Stomach (tissue), 19 donors: Measurements from ENCODE around the gene ATXN10. TPM values are rescaled to one million over a fixed set of nuclear protein-coding genes. Genes with fewer than 3 reads are reported as not detected.
"Not testable (repeated sequence)": the region's sequence is repeated elsewhere in the genome, so short reads cannot be mapped to it uniquely, and the experiment has no call there.

Experiments
- DNase-seq, 2 donors: peaks; one replicate each; pipeline versions ENCODE4 v3.0.0 to v3.0.0-alpha.2; 2013 to 2019
- H3K27ac ChIP-seq, 5 donors: fragments of 200-600 bp in 4 of 5; sonication (generic) in 4 of 5; one replicate each; pipeline ENCODE4 v1.5.1; 2013 to 2019; ENCODE audit warnings: mild to moderate bottlenecking in 1 of 5, moderate library complexity in 1 of 5
- H3K27me3 ChIP-seq, 3 donors: fragments of 200-600 bp; sonication (generic); one replicate each; pipeline ENCODE4 v1.5.1; 2017 to 2019; ENCODE audit warnings: mixed run types in 1 of 3
- H3K36me3 ChIP-seq, 4 donors: fragments of 200-600 bp; sonication (generic); 1 replicate in 3 of 4; 2 replicates in 1 of 4; pipeline ENCODE4 v1.5.1; 2016 to 2019
- H3K4me1 ChIP-seq, 4 donors: fragments of 200-600 bp; sonication (generic); one replicate each; pipeline ENCODE4 v1.5.1; 2016 to 2019
- H3K4me3 ChIP-seq, 4 donors: fragments of 200-600 bp; sonication (generic) in 3 of 4; one replicate each; pipeline ENCODE4 v1.5.1; 2016 to 2019; ENCODE audit warnings: mild to moderate bottlenecking in 1 of 4
- H3K9me3 ChIP-seq, 4 donors: fragments of 200-600 bp; sonication (generic); one replicate each; pipeline ENCODE4 v1.5.1; 2016 to 2019
- CTCF ChIP-seq, 7 experiments: fragments of 450-650 bp in 4 of 7; fragments of 200-600 bp in 3 of 7; sonication (generic) in 3 of 7; IDR thresholded peaks; one replicate each; pipeline ENCODE4 v1.5.1; 2016 to 2019; ENCODE audit warnings: antibody characterized with exemption in 7 of 7, control low read depth in 2 of 7, mild to moderate bottlenecking in 1 of 7
- EP300 ChIP-seq: sonication (generic); formaldehyde crosslinking; IDR thresholded peaks from one replicate; pipeline ENCODE4 v1.6.1; 2017; ENCODE audit warnings: antibody characterized with exemption
- POLR2A ChIP-seq, 4 donors: fragments of 450-650 bp; IDR thresholded peaks; one replicate each; pipeline ENCODE4 v1.6.1; 2016; ENCODE audit warnings: antibody characterized with exemption in 4 of 4, control low read depth in 2 of 4, mild to moderate bottlenecking in 1 of 4, moderate library complexity in 1 of 4
- POLR2AphosphoS5 ChIP-seq, 3 donors: sonication (generic); formaldehyde crosslinking; IDR thresholded peaks; one replicate each; pipeline ENCODE4 v1.6.1; 2016; ENCODE audit warnings: antibody characterized with exemption in 3 of 3
- WGBS, 5 donors: extraction: QIAGEN DNeasy Blood & Tissue Kit in 3 of 5; methylation state at CpG; one replicate each; pipeline versions ENCODE4 v1.1.5 to v1.1.7; 2013 to 2018; 5-methylcytosine and 5-hydroxymethylcytosine counted together
- intact Hi-C: fragments of 100-400 bp; cut with DNase I; formaldehyde crosslinking; loops from one replicate; pipeline ENCODE4 v1.15.1; 2023; ENCODE audit warnings: low total_unique reads
- long read RNA-seq, 10 donors: transcript quantifications; one replicate each; lab custom pipeline, GENCODE V29; 2026
- polyA plus RNA-seq, 3 donors: library from polyadenylated mRNA; stranded (reverse); fragments of 200-250 nt; gene quantifications; one replicate each; pipeline ENCODE4 v1.2.3, GENCODE V29; 2013
- total RNA-seq, 5 donors: library from RNA; depleted of rRNA; stranded (reverse); fragments of >200 nt; gene quantifications; one replicate each; pipeline versions ENCODE4 v1.1.0 to v1.2.3, GENCODE V29; 2014 to 2016
- donor health status: healthy with polysubstance abuse.
- donor health status: Bipolar disorder and iron deficiency.
- donor health status: healthy.

ATXN10 gene
- total RNA-seq (100 to 1,000 TPM in 4 of 5 donors, 10 to 100 TPM in 1; 65.6 to 171 (median 125) TPM), polyA plus RNA-seq (10 to 100 TPM; 36.5 to 47.9 (median 43.8) TPM)
- long read RNA-seq, donor 1, transcript ATXN10-201 (12 exons, 3,329 nt) = major isoform, 5 of 5 reads
- long read RNA-seq, donor 1, partial matches to known transcripts = 0 of 5 reads
- long read RNA-seq, donor 1, other reads (novel, unspliced or antisense) = 0 of 5 reads
- long read RNA-seq, donor 2, transcript ATXN10-201 (12 exons, 3,329 nt) = major isoform, 19 of 19 reads
- long read RNA-seq, donor 2, partial matches to known transcripts = 0 of 19 reads
- long read RNA-seq, donor 2, other reads (novel, unspliced or antisense) = 0 of 19 reads
- long read RNA-seq, donor 3, transcript ATXN10-201 (12 exons, 3,329 nt) = major isoform, 18 of 18 reads
- long read RNA-seq, donor 3, partial matches to known transcripts = 0 of 18 reads
- long read RNA-seq, donor 3, other reads (novel, unspliced or antisense) = 0 of 18 reads
- long read RNA-seq, donor 4, partial matches to known transcripts = 0 of 2 reads
- long read RNA-seq, donor 4, other reads (novel, unspliced or antisense) = 0 of 2 reads
- long read RNA-seq, donor 5, transcript ATXN10-201 (12 exons, 3,329 nt) = major isoform, 28 of 34 reads
- long read RNA-seq, donor 5, partial matches to known transcripts = 6 of 34 reads
- long read RNA-seq, donor 5, other reads (novel, unspliced or antisense) = 0 of 34 reads
- long read RNA-seq, donor 6, transcript ATXN10-201 (12 exons, 3,329 nt) = major isoform, 36 of 42 reads
- long read RNA-seq, donor 6, partial matches to known transcripts = 6 of 42 reads
- long read RNA-seq, donor 6, other reads (novel, unspliced or antisense) = 0 of 42 reads
- long read RNA-seq, donor 7, transcript ATXN10-201 (12 exons, 3,329 nt) = major isoform, 16 of 32 reads
- long read RNA-seq, donor 7, partial matches to known transcripts = 16 of 32 reads
- long read RNA-seq, donor 7, other reads (novel, unspliced or antisense) = 0 of 32 reads
- long read RNA-seq, donor 8, transcript ATXN10-201 (12 exons, 3,329 nt) = major isoform, 18 of 23 reads
- long read RNA-seq, donor 8, partial matches to known transcripts = 5 of 23 reads
- long read RNA-seq, donor 8, other reads (novel, unspliced or antisense) = 0 of 23 reads
- long read RNA-seq, donor 9, transcript ATXN10-201 (12 exons, 3,329 nt) = major isoform, 12 of 12 reads
- long read RNA-seq, donor 9, partial matches to known transcripts = 0 of 12 reads
- long read RNA-seq, donor 9, other reads (novel, unspliced or antisense) = 0 of 12 reads
- long read RNA-seq, donor 10, transcript ATXN10-201 (12 exons, 3,329 nt) = major isoform, 10 of 10 reads
- long read RNA-seq, donor 10, partial matches to known transcripts = 0 of 10 reads
- long read RNA-seq, donor 10, other reads (novel, unspliced or antisense) = 0 of 10 reads

- H3K36me3 ChIP-seq = peaks cover 0 to 3% (median 0%) of the 10 kb centered on the region in 4 donors
- intact Hi-C loops = no loop called here
These were observed at the start of gene ATXN10 for GRCh38 chr22:45671783-45672563. TSS of gene ATXN10 (plus strand) at chr22:45671834. CDS start at chr22:45672064, 230 bp downstream.

DNA sequence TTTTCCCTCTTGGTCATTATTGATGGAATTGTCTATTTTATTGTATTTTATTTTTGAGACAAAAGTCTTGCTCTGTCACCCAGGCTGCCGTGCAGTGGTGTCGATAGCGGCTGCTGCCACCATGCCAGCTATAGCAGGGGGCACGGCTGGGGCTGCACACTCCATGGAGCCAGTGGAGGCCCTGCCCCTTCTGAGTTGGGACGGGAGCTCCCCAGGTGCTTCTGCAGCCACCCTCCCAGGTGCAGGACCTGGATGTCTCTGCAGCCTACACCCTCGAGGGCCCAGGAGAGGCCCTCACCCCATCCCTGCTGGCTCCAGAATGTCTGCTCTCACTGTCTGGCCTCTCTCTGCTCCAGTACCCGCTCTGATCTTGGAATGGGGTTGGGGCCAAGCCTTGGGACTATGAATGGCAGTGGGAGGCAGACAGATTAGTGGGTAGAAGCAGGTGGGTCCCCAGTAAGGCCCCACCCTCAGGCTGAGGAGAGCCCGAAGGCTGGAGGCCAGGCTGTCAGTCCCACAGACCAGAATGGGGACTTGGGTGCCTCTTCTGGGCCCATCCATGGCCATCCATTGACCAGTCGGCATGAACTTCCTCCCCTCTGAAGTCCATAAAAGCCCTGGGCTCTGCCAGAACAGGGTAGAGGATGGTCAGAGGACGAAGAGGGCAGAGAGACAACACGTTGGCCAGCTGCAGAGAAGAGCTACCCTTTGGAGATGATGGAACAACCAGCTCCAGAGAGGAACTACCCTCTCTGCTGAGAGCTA lies 49.6 kb upstream of the ATXN10 start:
- Histone ChIP-seq H3K36me3 (no peaks in the 10 kb centered on the region), H3K4me3 (no peak overlapping the region), H3K27ac (no peak overlapping the region), H3K4me1 (peaks cover 0 to 3% (median 0%) of the 10 kb centered on the region in 4 donors), H3K9me3 (peaks cover 0 to 8% (median 3%) of the 10 kb centered on the region in 4 donors), H3K27me3 (peaks cover 0 to 22% (median 0%) of the 10 kb centered on the region in 3 donors)
- WGBS, 5 donors = 84 to 91% (median 84%) methylated on average over 10 to 11 of the region's 11 CpGs
- no peak for DNase-seq
- no peak for TF ChIP-seq POLR2A (IDR thresholded peaks at IDR 0.05)
- TF ChIP-seq EP300 = no peak
- TF ChIP-seq CTCF (IDR thresholded peaks at IDR 0.05) = no peak
- TF ChIP-seq POLR2AphosphoS5 (IDR thresholded peaks at IDR 0.05) = no peak
- intact Hi-C loops = no loop called here

More at GRCh38 chr22:45671783-45672563, at the start of gene ATXN10:
- Histone ChIP-seq H3K4me3 (peak within 1 kb of the TSS; percentile 76 to 83 (median 82)), H3K4me1 (peaks cover 20 to 51% (median 40%) of the 10 kb centered on the region in 4 donors), H3K9me3 (no peaks in the 10 kb centered on the region), H3K27ac (peak within 1 kb of the TSS; percentile 76 to 92 (median 87)), H3K27me3 (no peaks in the 10 kb centered on the region)
- peak in 2 of 3 donors; percentile 45 to 60 for TF ChIP-seq POLR2AphosphoS5 (IDR thresholded peaks at IDR 0.05)
- no peak for TF ChIP-seq EP300
- TF ChIP-seq CTCF (IDR thresholded peaks at IDR 0.05) = no peak
- 0 to 3% (median 0%) methylated on average over 42 to 89 of the region's 89 CpGs for whole genome bisulfite sequencing, 5 donors
- DNase-seq = peak; percentile 48 to 94

DNA sequence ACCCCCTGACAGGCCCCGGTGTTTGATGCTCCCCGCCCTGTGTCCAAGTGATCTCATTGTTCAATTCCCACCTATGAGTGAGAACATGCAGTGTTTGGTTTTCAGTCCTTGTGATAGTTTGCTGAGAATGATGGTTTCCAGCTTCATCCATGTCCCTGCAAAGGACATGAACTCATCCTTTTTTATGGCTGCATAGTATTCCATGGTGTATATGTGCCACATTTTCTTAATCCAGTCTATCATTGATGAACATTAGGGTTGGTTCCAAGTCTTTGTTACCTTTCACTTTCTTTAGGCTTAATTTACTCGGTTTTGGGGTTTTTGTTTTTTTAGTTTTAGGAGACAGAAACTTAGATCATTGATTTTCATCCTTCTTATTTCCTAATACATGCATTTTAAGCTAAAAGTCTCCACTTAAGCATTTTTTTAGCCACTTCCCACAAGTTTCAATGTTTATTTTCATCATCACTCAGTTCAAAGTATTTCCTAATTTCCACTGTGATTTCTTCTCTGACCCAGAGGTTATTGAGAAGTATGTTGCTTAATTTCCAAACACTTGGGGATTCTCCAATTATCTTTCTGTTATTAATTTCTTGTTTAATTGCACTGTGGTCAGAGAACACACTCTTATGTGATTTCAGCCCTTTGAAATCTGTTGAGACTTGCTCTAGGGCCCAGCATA lies 48.0 kb upstream of the ATXN10 start:
- H3K27ac ChIP-seq, DNase-seq, H3K4me3 ChIP-seq, H3K4me1 ChIP-seq, H3K36me3 ChIP-seq, intact Hi-C loops, H3K9me3 ChIP-seq: not testable (repeated sequence)
- WGBS, 5 donors = 73 to 94% (median 91%) methylated on average over 3 of the region's 3 CpGs
- H3K27me3 ChIP-seq = peaks cover 0 to 29% (median 0%) of the 10 kb centered on the region in 3 donors
